Suprapubic skin (tissue), 4 donors: Measurements from ENCODE around the gene CENPW. TPM values are rescaled to one million over a fixed set of nuclear protein-coding genes. Genes with fewer than 3 reads are reported as not detected.

Source experiments
- DNase-seq, 2 donors: peaks; one replicate each; pipeline ENCODE4 v3.0.0-alpha.2; 2019; ENCODE audit warnings: low spot score in 2 of 2
- H3K27ac ChIP-seq: fragments of 200-600 bp; sonication (generic); one replicate; pipeline ENCODE4 v1.5.1; 2019
- H3K27me3 ChIP-seq: fragments of 200-600 bp; sonication (generic); one replicate; pipeline ENCODE4 v1.5.1; 2019
- H3K36me3 ChIP-seq: fragments of 200-600 bp; sonication (generic); one replicate; pipeline ENCODE4 v1.5.1; 2019
- H3K4me1 ChIP-seq: fragments of 200-600 bp; sonication (generic); one replicate; pipeline ENCODE4 v1.5.1; 2019
- H3K4me3 ChIP-seq: fragments of 200-600 bp; sonication (generic); one replicate; pipeline ENCODE4 v1.5.1; 2019; ENCODE audit warnings: mild to moderate bottlenecking
- H3K9me3 ChIP-seq: fragments of 200-600 bp; sonication (generic); one replicate; pipeline ENCODE4 v1.5.1; 2019
- EP300 ChIP-seq: sonication (generic); formaldehyde crosslinking; IDR thresholded peaks from one replicate; pipeline ENCODE4 v1.6.1; 2017; ENCODE audit warnings: antibody characterized with exemption
- POLR2A ChIP-seq, 2 donors: fragments of 450-650 bp; IDR thresholded peaks; one replicate each; pipeline ENCODE4 v1.6.1; 2017; ENCODE audit warnings: antibody characterized with exemption in 2 of 2, mild to moderate bottlenecking in 2 of 2, moderate library complexity in 2 of 2
- POLR2AphosphoS5 ChIP-seq, 3 donors: sonication (generic); formaldehyde crosslinking; IDR thresholded peaks; one replicate each; pipeline ENCODE4 v1.6.1; 2017; ENCODE audit warnings: antibody characterized with exemption in 3 of 3
- WGBS: methylation state at CpG from one replicate; pipeline ENCODE4 v1.1.5; 2018; 5-methylcytosine and 5-hydroxymethylcytosine counted together
- total RNA-seq, 4 donors: library from RNA; depleted of rRNA; stranded (reverse); fragments of >200 nt; gene quantifications; one replicate each; pipeline ENCODE4 v1.1.0, GENCODE V29; 2016
- TF ChIP-seq, protein P1 (sequence below), 2 donors: fragments of 200-600 bp in 1 of 2; fragments of 450-650 bp in 1 of 2; sonication (generic) in 1 of 2; IDR thresholded peaks; one replicate each; pipeline ENCODE4 v1.5.1; 2016 to 2019; ENCODE audit warnings: antibody characterized with exemption in 2 of 2, mild to moderate bottlenecking in 1 of 2, moderate library complexity in 1 of 2

CENPW gene
- total RNA-seq, 4 donors from 2014 or later: 1.1 TPM; not detected in 3

DNA sequence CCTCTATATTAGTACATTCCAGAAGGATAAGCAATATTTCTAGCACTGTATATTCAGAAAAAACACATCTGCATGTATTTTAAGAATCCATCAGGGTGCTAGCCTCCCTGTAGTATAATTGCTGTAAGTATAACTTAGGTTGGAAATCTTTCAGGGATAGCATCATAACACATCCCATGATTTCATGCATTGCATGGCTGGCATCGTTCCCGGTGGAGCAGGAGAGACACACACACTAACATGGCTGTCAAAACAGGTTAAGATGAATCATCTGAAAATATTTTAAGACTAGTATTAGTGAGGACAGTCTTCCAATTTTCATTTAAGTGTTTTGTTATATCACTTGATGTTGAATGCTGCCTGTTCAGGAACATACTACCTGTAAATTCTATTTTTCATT is 32.1 kb upstream of the CENPW start:
- no peaks in the 10 kb centered on the region for H3K4me1 ChIP-seq
- 24% methylated on average over 2 of the region's 2 CpGs for WGBS
- no peak overlapping the region for H3K27ac ChIP-seq
- no peaks in the 10 kb centered on the region for H3K27me3 ChIP-seq
- TF ChIP-seq, protein P1, sequence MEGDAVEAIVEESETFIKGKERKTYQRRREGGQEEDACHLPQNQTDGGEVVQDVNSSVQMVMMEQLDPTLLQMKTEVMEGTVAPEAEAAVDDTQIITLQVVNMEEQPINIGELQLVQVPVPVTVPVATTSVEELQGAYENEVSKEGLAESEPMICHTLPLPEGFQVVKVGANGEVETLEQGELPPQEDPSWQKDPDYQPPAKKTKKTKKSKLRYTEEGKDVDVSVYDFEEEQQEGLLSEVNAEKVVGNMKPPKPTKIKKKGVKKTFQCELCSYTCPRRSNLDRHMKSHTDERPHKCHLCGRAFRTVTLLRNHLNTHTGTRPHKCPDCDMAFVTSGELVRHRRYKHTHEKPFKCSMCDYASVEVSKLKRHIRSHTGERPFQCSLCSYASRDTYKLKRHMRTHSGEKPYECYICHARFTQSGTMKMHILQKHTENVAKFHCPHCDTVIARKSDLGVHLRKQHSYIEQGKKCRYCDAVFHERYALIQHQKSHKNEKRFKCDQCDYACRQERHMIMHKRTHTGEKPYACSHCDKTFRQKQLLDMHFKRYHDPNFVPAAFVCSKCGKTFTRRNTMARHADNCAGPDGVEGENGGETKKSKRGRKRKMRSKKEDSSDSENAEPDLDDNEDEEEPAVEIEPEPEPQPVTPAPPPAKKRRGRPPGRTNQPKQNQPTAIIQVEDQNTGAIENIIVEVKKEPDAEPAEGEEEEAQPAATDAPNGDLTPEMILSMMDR (IDR thresholded peaks at IDR 0.05): no peak
- no peak for TF ChIP-seq POLR2AphosphoS5 (IDR thresholded peaks at IDR 0.05)
- TF ChIP-seq EP300: no peak
- TF ChIP-seq POLR2A (IDR thresholded peaks at IDR 0.05): no peak
- no peak overlapping the region for H3K4me3 ChIP-seq
- DNase-seq: no peak
- no peaks in the 10 kb centered on the region for H3K36me3 ChIP-seq
- no peaks in the 10 kb centered on the region for H3K9me3 ChIP-seq

DNA sequence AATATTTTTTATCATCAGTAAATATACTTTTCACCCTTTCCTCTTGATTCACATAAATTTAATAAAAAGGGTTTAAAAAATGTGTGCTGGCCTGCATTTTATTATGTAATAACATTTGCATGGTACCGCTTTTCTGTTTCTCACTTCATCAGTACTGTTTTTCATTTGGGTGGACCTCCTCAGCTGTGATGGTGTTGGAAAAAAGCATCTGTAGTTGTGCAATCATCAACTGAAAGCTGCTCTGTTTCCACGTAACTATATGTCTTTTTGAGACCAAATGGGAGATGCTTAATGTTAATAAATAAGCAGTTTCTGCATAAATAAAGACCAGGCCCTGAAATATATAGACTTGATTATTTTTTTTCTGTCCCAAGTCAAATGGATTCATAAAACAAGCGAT is 31.6 kb upstream of the CENPW start:
- Histone ChIP-seq H3K27ac (no peak overlapping the region), H3K36me3 (no peaks in the 10 kb centered on the region), H3K4me3 (no peak overlapping the region), H3K9me3 (no peaks in the 10 kb centered on the region), H3K4me1 (no peaks in the 10 kb centered on the region), H3K27me3 (no peaks in the 10 kb centered on the region)
- TF ChIP-seq EP300 (no peak), POLR2A (IDR thresholded peaks at IDR 0.05) (no peak), POLR2AphosphoS5 (IDR thresholded peaks at IDR 0.05) (no peak)
- TF ChIP-seq, protein P1 (IDR thresholded peaks at IDR 0.05): no peak
- DNase-seq: no peak
- WGBS: 65% methylated on average over 3 of the region's 3 CpGs

DNA sequence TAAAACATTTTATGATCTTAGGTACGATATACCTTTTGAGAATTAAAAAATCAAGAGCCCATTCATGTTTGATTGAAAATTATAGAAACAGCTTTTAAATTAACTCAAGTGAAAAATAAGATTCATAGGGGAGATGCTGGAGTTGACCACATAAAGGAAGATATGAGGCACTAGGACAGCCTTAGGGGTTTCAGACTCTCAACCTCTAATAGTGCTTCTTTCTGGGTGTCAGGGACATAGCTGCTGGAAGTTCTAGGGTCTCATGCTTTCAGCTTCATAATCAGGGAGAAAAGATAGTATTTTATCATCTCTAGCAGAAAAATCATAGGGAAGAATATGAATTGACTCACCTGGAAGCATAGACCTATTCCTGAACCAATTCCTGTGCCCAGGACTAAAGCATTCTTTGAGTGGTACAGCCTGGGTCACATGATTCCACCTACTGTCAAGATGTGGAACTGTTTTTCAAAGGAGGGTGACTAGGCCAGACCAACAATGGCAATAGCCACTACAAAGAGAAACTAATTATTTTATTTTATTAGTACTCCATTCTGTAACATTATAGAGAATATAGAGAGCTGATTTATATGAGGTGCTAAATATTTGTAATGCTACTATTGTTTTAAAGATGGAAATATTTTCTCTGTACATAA is 27.8 kb upstream of the CENPW start:
- Histone ChIP-seq H3K4me1 (no peaks in the 10 kb centered on the region), H3K27me3 (no peaks in the 10 kb centered on the region), H3K36me3 (no peaks in the 10 kb centered on the region), H3K9me3 (no peaks in the 10 kb centered on the region), H3K27ac (no peak overlapping the region), H3K4me3 (no peak overlapping the region)
- TF ChIP-seq, protein P1 (IDR thresholded peaks at IDR 0.05): no peak
- TF ChIP-seq POLR2AphosphoS5 (IDR thresholded peaks at IDR 0.05): no peak
- TF ChIP-seq POLR2A (IDR thresholded peaks at IDR 0.05): no peak
- no peak for TF ChIP-seq EP300
- WGBS: 91% methylated on average over 1 of the region's 1 CpG
- no peak for DNase-seq

DNA sequence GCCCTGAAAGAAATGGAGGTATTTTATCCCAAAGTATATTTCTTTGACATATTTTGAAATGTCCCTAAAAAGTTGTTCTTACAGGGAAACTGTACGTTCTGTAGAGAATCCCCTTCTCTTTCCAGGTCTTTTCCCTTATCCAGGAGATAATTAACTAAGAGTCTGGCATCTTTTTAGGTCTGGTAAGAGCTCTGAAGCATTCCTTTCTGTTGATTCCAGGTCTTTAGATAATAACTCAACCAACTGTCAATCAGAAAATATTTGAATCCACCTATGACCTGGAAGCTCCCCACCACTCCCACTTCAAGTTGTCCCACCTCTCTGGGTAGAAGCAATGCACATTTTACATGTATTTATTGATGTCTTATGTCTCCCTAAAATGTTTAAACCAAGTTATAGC is 26.0 kb upstream of the CENPW start:
- no peak for DNase-seq
- Histone ChIP-seq H3K4me3 (no peak overlapping the region), H3K27me3 (no peaks in the 10 kb centered on the region), H3K9me3 (no peaks in the 10 kb centered on the region), H3K36me3 (no peaks in the 10 kb centered on the region), H3K4me1 (no peaks in the 10 kb centered on the region), H3K27ac (no peak overlapping the region)
- TF ChIP-seq EP300: no peak
- TF ChIP-seq POLR2A (IDR thresholded peaks at IDR 0.05): no peak
- WGBS: 76% methylated on average over 1 of the region's 1 CpG

DNA sequence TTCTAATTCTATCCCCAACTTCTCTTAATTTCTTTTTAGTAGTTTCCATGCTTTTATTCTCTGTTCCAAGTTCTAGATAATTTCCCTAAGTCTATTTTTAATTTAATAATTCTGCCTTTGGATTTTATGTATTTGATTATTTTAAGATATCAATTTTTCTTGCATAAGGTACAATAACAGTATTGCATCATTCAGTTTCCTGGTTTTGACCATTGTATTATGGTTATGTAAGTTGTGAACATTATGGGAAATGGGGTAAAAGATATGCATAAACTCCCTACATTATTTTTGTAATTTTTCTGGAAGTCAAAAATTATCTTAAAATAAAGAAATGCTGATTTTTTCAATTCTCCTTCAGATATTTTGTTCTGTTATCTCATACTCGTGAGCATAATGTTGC is 21.1 kb upstream of the CENPW start:
- H3K27ac ChIP-seq: no peak overlapping the region
- H3K27me3 ChIP-seq: no peaks in the 10 kb centered on the region
- H3K4me3 ChIP-seq: no peak overlapping the region
- TF ChIP-seq EP300 (no peak), POLR2A (IDR thresholded peaks at IDR 0.05) (no peak), POLR2AphosphoS5 (IDR thresholded peaks at IDR 0.05) (no peak)
- TF ChIP-seq, protein P1 (IDR thresholded peaks at IDR 0.05): no peak
- WGBS: 90% methylated on average over 1 of the region's 1 CpG
- DNase-seq: no peak
- no peaks in the 10 kb centered on the region for H3K36me3 ChIP-seq
- no peaks in the 10 kb centered on the region for H3K9me3 ChIP-seq
- H3K4me1 ChIP-seq: no peaks in the 10 kb centered on the region

DNA sequence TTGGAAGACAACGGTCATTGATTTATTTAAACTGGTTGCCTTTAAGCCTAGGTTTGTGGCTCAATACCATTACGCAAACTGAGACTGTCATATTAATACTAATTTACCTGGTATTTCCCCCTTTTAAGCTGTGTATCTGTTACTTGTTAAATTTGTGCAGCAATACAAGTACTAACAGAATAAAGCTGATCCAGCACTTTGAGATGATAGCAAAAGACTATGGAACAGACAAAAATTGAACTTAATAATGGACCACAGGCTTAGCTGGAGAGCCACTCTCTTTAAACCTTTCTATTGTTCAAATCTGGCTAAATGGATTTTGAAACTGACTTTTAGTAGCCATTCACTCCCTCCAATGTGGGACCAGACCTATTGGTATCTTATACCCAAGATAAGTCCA is 6.2 kb upstream of the CENPW start:
- no peaks in the 10 kb centered on the region for H3K27me3 ChIP-seq
- H3K4me1 ChIP-seq: peaks cover 7% of the 10 kb centered on the region
- H3K27ac ChIP-seq: no peak overlapping the region
- no peak for DNase-seq
- WGBS: 91% methylated on average over 2 of the region's 2 CpGs
- no peak for TF ChIP-seq POLR2A (IDR thresholded peaks at IDR 0.05)
- TF ChIP-seq, protein P1 (IDR thresholded peaks at IDR 0.05): no peak
- TF ChIP-seq EP300: no peak
- no peak for TF ChIP-seq POLR2AphosphoS5 (IDR thresholded peaks at IDR 0.05)
- no peaks in the 10 kb centered on the region for H3K9me3 ChIP-seq
- no peaks in the 10 kb centered on the region for H3K36me3 ChIP-seq
- H3K4me3 ChIP-seq: no peak overlapping the region
